ENCODE measurements around the gene PRDX5.

The PRDX5 gene

DNA sequence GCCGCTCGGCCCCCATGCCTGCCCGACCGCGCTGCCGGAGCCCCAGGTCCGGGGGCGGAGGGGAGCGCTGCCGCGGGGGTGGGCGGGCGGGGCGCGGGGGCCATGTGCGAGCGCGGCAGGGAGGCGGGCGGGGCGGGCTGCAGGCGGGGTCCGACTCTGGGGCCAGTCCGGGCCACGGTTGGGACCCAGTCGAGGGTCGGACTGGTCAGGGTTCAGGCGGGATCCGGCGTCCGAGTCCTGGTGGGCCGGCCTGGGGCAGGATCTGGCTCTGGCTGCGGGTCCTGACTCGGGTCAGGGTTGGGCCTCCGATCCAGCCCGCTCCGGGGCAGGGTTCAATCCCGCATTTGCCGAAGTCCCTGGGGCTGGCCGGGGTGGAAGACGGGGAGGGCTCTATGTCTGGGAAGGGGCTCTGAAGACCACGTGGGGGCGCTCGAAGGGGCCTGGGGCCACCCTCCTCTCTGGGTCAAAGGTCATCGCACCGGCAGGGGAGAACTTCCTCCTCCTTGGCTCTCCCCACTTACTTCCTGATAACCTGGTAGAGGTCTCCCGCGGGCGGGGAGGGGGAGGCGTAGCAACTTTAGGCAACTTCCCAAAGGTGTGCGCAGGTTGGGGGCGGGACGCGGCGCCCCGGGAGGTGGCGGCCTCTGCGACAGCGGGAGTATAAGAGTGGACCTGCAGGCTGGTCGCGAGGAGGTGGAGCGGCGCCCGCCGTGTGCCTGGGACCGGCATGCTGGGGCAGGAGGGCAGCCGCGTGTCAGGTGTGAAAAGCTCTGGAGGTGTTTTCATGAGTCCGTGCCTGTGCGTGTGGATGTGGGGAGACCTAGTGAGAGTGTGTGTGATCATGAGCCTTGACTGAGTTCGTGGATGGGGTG, 12.0 kb upstream of the PRDX5 start (continued):
- TF ChIP-seq EGR2 (tag by site-specific recombination; IDR thresholded peaks at IDR 0.05; ENCODE audit: low read depth) (peak; percentile 35; the same call in 1 of the 2 replicates), KLF8 (tag by site-specific recombination; IDR thresholded peaks at IDR 0.05) (no peak), KLF9 (tag by site-specific recombination; IDR thresholded peaks at IDR 0.05; ENCODE audit: low read depth) (peak; percentile 34; the same call in 1 of the 2 replicates), BCL11A (tag by site-specific recombination; IDR thresholded peaks at IDR 0.05; ENCODE audit: low read depth) (peak; percentile 71), ZNF112 (tag by site-specific recombination; IDR thresholded peaks at IDR 0.05) (no peak), CTCF (tag by site-specific recombination; IDR thresholded peaks at IDR 0.05) (peak; percentile 64), ZNF791 (tag by site-specific recombination; IDR thresholded peaks at IDR 0.05) (no peak), ZBTB48 (tag by site-specific recombination; IDR thresholded peaks at IDR 0.05) (peak; percentile 84), ZBTB26 (tag by site-specific recombination; optimal IDR thresholded peaks at IDR 0.05) (peak; percentile 41), GFI1B (tag by site-specific recombination; IDR thresholded peaks at IDR 0.05) (no peak), ZNF37A (tag by site-specific recombination; IDR thresholded peaks at IDR 0.05) (no peak)
- TF ChIP-seq, protein P1, sequence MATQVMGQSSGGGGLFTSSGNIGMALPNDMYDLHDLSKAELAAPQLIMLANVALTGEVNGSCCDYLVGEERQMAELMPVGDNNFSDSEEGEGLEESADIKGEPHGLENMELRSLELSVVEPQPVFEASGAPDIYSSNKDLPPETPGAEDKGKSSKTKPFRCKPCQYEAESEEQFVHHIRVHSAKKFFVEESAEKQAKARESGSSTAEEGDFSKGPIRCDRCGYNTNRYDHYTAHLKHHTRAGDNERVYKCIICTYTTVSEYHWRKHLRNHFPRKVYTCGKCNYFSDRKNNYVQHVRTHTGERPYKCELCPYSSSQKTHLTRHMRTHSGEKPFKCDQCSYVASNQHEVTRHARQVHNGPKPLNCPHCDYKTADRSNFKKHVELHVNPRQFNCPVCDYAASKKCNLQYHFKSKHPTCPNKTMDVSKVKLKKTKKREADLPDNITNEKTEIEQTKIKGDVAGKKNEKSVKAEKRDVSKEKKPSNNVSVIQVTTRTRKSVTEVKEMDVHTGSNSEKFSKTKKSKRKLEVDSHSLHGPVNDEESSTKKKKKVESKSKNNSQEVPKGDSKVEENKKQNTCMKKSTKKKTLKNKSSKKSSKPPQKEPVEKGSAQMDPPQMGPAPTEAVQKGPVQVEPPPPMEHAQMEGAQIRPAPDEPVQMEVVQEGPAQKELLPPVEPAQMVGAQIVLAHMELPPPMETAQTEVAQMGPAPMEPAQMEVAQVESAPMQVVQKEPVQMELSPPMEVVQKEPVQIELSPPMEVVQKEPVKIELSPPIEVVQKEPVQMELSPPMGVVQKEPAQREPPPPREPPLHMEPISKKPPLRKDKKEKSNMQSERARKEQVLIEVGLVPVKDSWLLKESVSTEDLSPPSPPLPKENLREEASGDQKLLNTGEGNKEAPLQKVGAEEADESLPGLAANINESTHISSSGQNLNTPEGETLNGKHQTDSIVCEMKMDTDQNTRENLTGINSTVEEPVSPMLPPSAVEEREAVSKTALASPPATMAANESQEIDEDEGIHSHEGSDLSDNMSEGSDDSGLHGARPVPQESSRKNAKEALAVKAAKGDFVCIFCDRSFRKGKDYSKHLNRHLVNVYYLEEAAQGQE (tag by site-specific recombination; IDR thresholded peaks at IDR 0.05), result no peak

DNA sequence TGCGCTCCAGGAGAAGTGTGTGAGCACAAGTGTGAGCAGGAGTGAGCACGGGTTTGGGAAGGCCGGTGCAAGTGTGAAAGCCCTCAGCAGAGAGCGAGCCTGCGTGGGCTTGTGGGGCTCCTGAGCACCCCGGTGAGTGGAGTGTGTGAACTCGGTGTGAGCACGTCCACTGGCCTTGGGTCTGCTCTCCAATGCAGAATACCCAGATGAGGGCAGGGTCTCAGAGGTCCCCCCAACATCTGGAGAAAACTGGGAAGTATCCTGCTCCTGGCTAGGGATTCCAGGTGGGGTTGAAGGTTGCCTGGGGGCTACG, 11.4 kb upstream of the PRDX5 start:
- Histone ChIP-seq H3K36me3 (ENCODE audit: control insufficient read depth in 2 of 2, insufficient read depth in 1 of 2, low read length in 2 of 2) (peaks cover 0 to 5% of the 10 kb centered on the region in 2 experiments; a peak in 1 of 3 replicates), H3K4me3 (ENCODE audit: low read depth, low read length) (peak overlapping the region; percentile 62), H3K4me1 (ENCODE audit: control insufficient read depth, insufficient read depth, low read length) (no peaks in the 10 kb centered on the region), H3K9me3 (ENCODE audit: control insufficient read depth, insufficient read depth, low read depth, low read length) (no peaks in the 10 kb centered on the region), H3K27ac (ENCODE audit: extremely low read depth, low read depth, low read length) (peak overlapping the region; percentile 59; the same call in 1 of the 2 replicates)
- ChIA-PET POLR2A (interaction anchor here (3.5 kb wide), 1 partner anchor 11 kb away, joined by 43 read pairs; the partner anchor contains the start of genes PRDX5 and TRMT112), CTCF (interaction anchor here (0.6 to 0.8 kb wide), 3 partner anchors 49 to 301 kb away, joined by 3 to 7 read pairs (median 3); no protein-coding TSS in a partner anchor)
- TF ChIP-seq, protein P2, sequence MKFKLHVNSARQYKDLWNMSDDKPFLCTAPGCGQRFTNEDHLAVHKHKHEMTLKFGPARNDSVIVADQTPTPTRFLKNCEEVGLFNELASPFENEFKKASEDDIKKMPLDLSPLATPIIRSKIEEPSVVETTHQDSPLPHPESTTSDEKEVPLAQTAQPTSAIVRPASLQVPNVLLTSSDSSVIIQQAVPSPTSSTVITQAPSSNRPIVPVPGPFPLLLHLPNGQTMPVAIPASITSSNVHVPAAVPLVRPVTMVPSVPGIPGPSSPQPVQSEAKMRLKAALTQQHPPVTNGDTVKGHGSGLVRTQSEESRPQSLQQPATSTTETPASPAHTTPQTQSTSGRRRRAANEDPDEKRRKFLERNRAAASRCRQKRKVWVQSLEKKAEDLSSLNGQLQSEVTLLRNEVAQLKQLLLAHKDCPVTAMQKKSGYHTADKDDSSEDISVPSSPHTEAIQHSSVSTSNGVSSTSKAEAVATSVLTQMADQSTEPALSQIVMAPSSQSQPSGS (tag by site-specific recombination; IDR thresholded peaks at IDR 0.05; ENCODE audit: low read depth), result no peak
- peak; percentile 99 for TF ChIP-seq ZNF18 (tag by site-specific recombination; IDR thresholded peaks at IDR 0.05)

Data from HEK293 (cell line).